IMR-90 (cell line): Measurements from ENCODE around the gene SEZ6L. TPM values are rescaled to one million over a fixed set of nuclear protein-coding genes. Genes with fewer than 3 reads are reported as not detected.

Experiments used
- ATAC-seq: fragments of 200-7000 bp; cut with Tn5 transposase; 2 replicates; pipeline ENCODE4 v1.9.1; 2020; ENCODE audit warnings: low read depth, mild to moderate bottlenecking, moderate library complexity
- BruUV-seq: library from RNA; stranded (reverse); fragments of 400-500 nt; replicated peaks from 2 replicates; lab custom pipeline; 2021; lab: Mats Ljungman, UMichigan
- CTCF ChIA-PET: fragments of 300-600 bp; formaldehyde crosslinking; extraction: SDS; loops from one replicate; lab custom pipeline; 2021; ENCODE audit warnings: antibody characterized with exemption; lab: Yijun Ruan, JAX
- POLR2A ChIA-PET: fragments of 300-600 bp; sonication (Branson Sonifier 250); formaldehyde crosslinking; loops from one replicate; lab custom pipeline; 2022; ENCODE audit warnings: antibody characterized with exemption; ENCODE audit not compliant: unreplicated experiment; lab: Charles Lee
- DNase-seq: peaks from one replicate; pipeline ENCODE4 v3.0.0; 2013
- H2AFZ ChIP-seq: replicated peaks from 2 replicates; pipeline ENCODE3; 2013; ENCODE audit warnings: low read length, mild to moderate bottlenecking; ENCODE audit not compliant: poor library complexity
- H2AK5ac ChIP-seq: 2 replicates; pipeline ENCODE4 v1.6.1; 2013; ENCODE audit warnings: low read depth, low read length, inconsistent platforms
- H2AK9ac ChIP-seq: replicated peaks from 2 replicates; pipeline ENCODE3; 2013; ENCODE audit warnings: mild to moderate bottlenecking, low read depth, low read length, moderate library complexity; ENCODE audit not compliant: poor library complexity
- H2BK120ac ChIP-seq: 2 replicates; pipeline ENCODE4 v1.6.1; 2013; ENCODE audit warnings: low read depth, low read length, inconsistent platforms
- H2BK15ac ChIP-seq: 3 replicates; pipeline ENCODE4 v1.6.1; 2013; ENCODE audit warnings: low read depth, low read length, inconsistent platforms
- H2BK20ac ChIP-seq: 2 replicates; pipeline ENCODE4 v1.6.1; 2013; ENCODE audit warnings: low read depth, mild to moderate bottlenecking, inconsistent platforms, low read length, moderate library complexity
- H2BK5ac ChIP-seq: 2 replicates; pipeline ENCODE4 v1.6.1; 2013; ENCODE audit warnings: mild to moderate bottlenecking, low read depth, low read length, inconsistent platforms; ENCODE audit not compliant: poor library complexity, severe bottlenecking
- H3K14ac ChIP-seq: replicated peaks from 2 replicates; pipeline ENCODE4 v1.6.1; 2013; ENCODE audit warnings: low read depth, low read length, inconsistent platforms
- H3K18ac ChIP-seq: 2 replicates; pipeline ENCODE4 v1.6.1; 2013; ENCODE audit warnings: low read depth, low read length, control low read depth
- H3K23ac ChIP-seq: 2 replicates; pipeline ENCODE4 v1.6.1; 2013; ENCODE audit warnings: low read depth, low read length, inconsistent platforms
- H3K27ac ChIP-seq: 2 replicates; pipeline ENCODE4 v1.5.1; 2013; ENCODE audit warnings: mild to moderate bottlenecking, control low read depth, low read length; ENCODE audit not compliant: insufficient read depth
- H3K27me3 ChIP-seq: 2 replicates; pipeline ENCODE4 v1.6.1; 2013; ENCODE audit warnings: low read length; ENCODE audit not compliant: control insufficient read depth, insufficient read depth
- H3K36me3 ChIP-seq: 2 replicates; pipeline ENCODE4 v1.6.1; 2013; ENCODE audit warnings: low read length, mixed read lengths; ENCODE audit not compliant: control insufficient read depth, insufficient read depth
- H3K4ac ChIP-seq: 2 replicates; pipeline ENCODE4 v1.6.1; 2013; ENCODE audit warnings: low read depth, low read length, inconsistent platforms
- H3K4me1 ChIP-seq: 2 replicates; pipeline ENCODE4 v1.6.1; 2013; ENCODE audit warnings: low read length, mixed read lengths; ENCODE audit not compliant: control insufficient read depth, insufficient read depth
- H3K4me2 ChIP-seq: 2 replicates; pipeline ENCODE4 v1.6.1; 2013; ENCODE audit warnings: low read depth, mild to moderate bottlenecking, control low read depth, low read length, moderate library complexity
- H3K4me3 ChIP-seq: 2 replicates; pipeline ENCODE4 v1.5.1; 2013; ENCODE audit warnings: low read depth, mild to moderate bottlenecking, control low read depth, low read length, moderate library complexity; ENCODE audit not compliant: insufficient read depth
- H3K56ac ChIP-seq: 2 replicates; pipeline ENCODE4 v1.6.1; 2013; ENCODE audit warnings: low read length, inconsistent platforms; ENCODE audit not compliant: insufficient read depth; ENCODE audit errors: extremely low read depth
- H3K79me1 ChIP-seq, 2 experiments: 2 replicates each; pipeline ENCODE4 v1.6.1; 2013; ENCODE audit warnings: low read length in 2 of 2, inconsistent platforms in 1 of 2, low read depth in 1 of 2
- H3K9ac ChIP-seq: 2 replicates; pipeline ENCODE4 v1.6.1; 2013; ENCODE audit warnings: low read depth, low read length, control low read depth
- H3K9me1 ChIP-seq: 2 replicates; pipeline ENCODE4 v1.6.1; 2013; ENCODE audit warnings: low read length, inconsistent platforms; ENCODE audit not compliant: insufficient read depth
- H3K9me3 ChIP-seq: 2 replicates; pipeline ENCODE4 v1.6.1; 2013; ENCODE audit warnings: low read length; ENCODE audit not compliant: control insufficient read depth, insufficient read depth
- H4K20me1 ChIP-seq: 2 replicates; pipeline ENCODE4 v1.6.1; 2013; ENCODE audit warnings: low read length, inconsistent platforms; ENCODE audit not compliant: insufficient read depth
- H4K5ac ChIP-seq: 2 replicates; pipeline ENCODE4 v1.6.1; 2013; ENCODE audit warnings: mild to moderate bottlenecking, low read depth, low read length, control low read depth
- H4K8ac ChIP-seq, 2 experiments: 2 replicates each; pipeline ENCODE4 v1.6.1; 2013; ENCODE audit warnings: low read depth in 2 of 2, low read length in 2 of 2, control low read depth in 1 of 2, inconsistent platforms in 1 of 2
- H4K91ac ChIP-seq: 2 replicates; pipeline ENCODE4 v1.6.1; 2013; ENCODE audit warnings: low read depth, low read length, inconsistent platforms; ENCODE audit not compliant: insufficient read depth
- BHLHE40 ChIP-seq: fragments of 150-350 bp; IDR thresholded peaks from 2 replicates; pipeline ENCODE4 v1.6.1; 2016; ENCODE audit warnings: mild to moderate bottlenecking, low read depth, low read length
- CEBPB ChIP-seq: IDR thresholded peaks from 2 replicates; pipeline ENCODE4 v1.6.1; 2012; ENCODE audit warnings: low read depth, low read length, improper control_type of control experiment
- CHD1 ChIP-seq: IDR thresholded peaks from 2 replicates; pipeline ENCODE4 v1.6.1; 2012; ENCODE audit warnings: low read depth, low read length, improper control_type of control experiment
- ELK1 ChIP-seq: fragments of 150-350 bp; IDR thresholded peaks from 2 replicates; pipeline ENCODE4 v1.6.1; 2016; ENCODE audit warnings: low read depth, mild to moderate bottlenecking, low read length, moderate library complexity, borderline replicate concordance
- MAFK ChIP-seq: IDR thresholded peaks from 2 replicates; pipeline ENCODE4 v1.6.1; 2012; ENCODE audit warnings: low read depth, low read length, improper control_type of control experiment
- MAZ ChIP-seq: IDR thresholded peaks from 2 replicates; pipeline ENCODE4 v1.6.1; 2012; ENCODE audit warnings: low read depth, mild to moderate bottlenecking, low read length, improper control_type of control experiment, moderate library complexity, borderline replicate concordance
- POLR2A ChIP-seq: IDR thresholded peaks from 2 replicates; pipeline ENCODE4 v1.6.1; 2012; ENCODE audit warnings: mild to moderate bottlenecking, low read depth, low read length
- RAD21 ChIP-seq: IDR thresholded peaks from 2 replicates; pipeline ENCODE4 v1.6.1; 2012; ENCODE audit warnings: low read length, improper control_type of control experiment
- RFX5 ChIP-seq: IDR thresholded peaks from 2 replicates; pipeline ENCODE4 v1.8.0; 2012; ENCODE audit warnings: low read depth, mild to moderate bottlenecking, low read length, moderate library complexity
- SMC3 ChIP-seq: fragments of 150-350 bp; IDR thresholded peaks from 2 replicates; pipeline ENCODE4 v1.6.1; 2016; ENCODE audit warnings: low read depth, mild to moderate bottlenecking, antibody characterized with exemption, low read length, moderate library complexity
- WGBS, 2 experiments: methylation state at CpG; one replicate each; pipeline versions ENCODE4 v1.1.5 to v1.1.7; 2013; ENCODE audit warnings: missing lambda C conversion rate in 2 of 2; ENCODE audit not compliant: insufficient read length in 1 of 2; ENCODE audit errors: extremely low coverage in 2 of 2; 5-methylcytosine and 5-hydroxymethylcytosine counted together
- dilution Hi-C: fragments of 300-500 bp; cut with HindIII; formaldehyde crosslinking; loops from one replicate; pipeline ENCODE4 v1.14.3; 2018; ENCODE audit warnings: low sequenced_read_pairs; ENCODE audit not compliant: unreplicated experiment
- in situ Hi-C: fragments of 300-500 bp; cut with MboI; formaldehyde crosslinking; loops from 3 replicates; pipeline ENCODE4 v1.14.3; 2019; ENCODE audit warnings: low sequenced_read_pairs, inconsistent platforms, mixed read lengths
- intact Hi-C: fragments of 100-400 bp; cut with micrococcal nuclease; formaldehyde crosslinking; loops from 2 replicates; pipeline ENCODE4 v1.10.0; 2022
- polyA plus RNA-seq, 3 experiments: library from polyadenylated mRNA; depleted of rRNA; stranded (reverse); fragments of >200 nt; gene quantifications; 2 replicates each; pipeline ENCODE4 v1.2.3, GENCODE V29; 2012; ENCODE audit warnings: low replicate concordance in 1 of 3
- total RNA-seq: library from RNA; depleted of rRNA; stranded (reverse); fragments of >200 nt; gene quantifications from 2 replicates; pipeline ENCODE4 v1.2.3, GENCODE V29; 2012
- TF ChIP-seq, protein P1 (sequence below): conservative IDR thresholded peaks from 2 replicates; pipeline ENCODE4 v1.5.1; 2012; ENCODE audit warnings: mild to moderate bottlenecking, low read depth, low read length, improper control_type of control experiment

The SEZ6L gene
- total and polyA plus RNA-seq, 2 of the 4 experiments (the other 2 are of a cell fraction), result not detected

- H3K23ac ChIP-seq, result no peak overlapping the region
- H3K4ac ChIP-seq, result no peak overlapping the region
- H2BK120ac ChIP-seq, result no peak overlapping the region
- intact Hi-C loops (loop anchor here (1.0 to 5.0 kb wide), 2 partner anchors 63 to 269 kb away; no protein-coding TSS in a partner anchor), dilution Hi-C loops (no loop called here), in situ Hi-C loops (no loop called here)
- H2BK15ac ChIP-seq, result no peak overlapping the region
- H3K18ac ChIP-seq, result no peak overlapping the region
- no peak overlapping the region for H2BK20ac ChIP-seq
- H2BK5ac ChIP-seq, result no peak overlapping the region
- H2AK5ac ChIP-seq, result no peak overlapping the region
- ChIA-PET POLR2A (no interaction called here), CTCF (interaction anchor here (1.0 kb wide), 1 partner anchor 61 kb away, joined by 3 read pairs; no protein-coding TSS in a partner anchor)
- H3K9ac ChIP-seq, result no peak overlapping the region
- peak; percentile 97 for ATAC-seq
- no peaks in the 10 kb centered on the region for H3K4me1 ChIP-seq
- H3K79me1 ChIP-seq, result no peaks in the 10 kb centered on the region
- no peak overlapping the region for H2AFZ ChIP-seq
- H3K4me3 ChIP-seq, result no peak overlapping the region
- DNase-seq, result peak; percentile 77
- H3K9me3 ChIP-seq, result no peaks in the 10 kb centered on the region
- no peak overlapping the region for H4K5ac ChIP-seq
- H4K91ac ChIP-seq, result no peak overlapping the region
- no peak overlapping the region for H2AK9ac ChIP-seq
- H4K8ac ChIP-seq, result no peak overlapping the region
- TF ChIP-seq BHLHE40, result no peak
- no peak for TF ChIP-seq CEBPB
- TF ChIP-seq MAZ, result no peak
- TF ChIP-seq, protein P1, sequence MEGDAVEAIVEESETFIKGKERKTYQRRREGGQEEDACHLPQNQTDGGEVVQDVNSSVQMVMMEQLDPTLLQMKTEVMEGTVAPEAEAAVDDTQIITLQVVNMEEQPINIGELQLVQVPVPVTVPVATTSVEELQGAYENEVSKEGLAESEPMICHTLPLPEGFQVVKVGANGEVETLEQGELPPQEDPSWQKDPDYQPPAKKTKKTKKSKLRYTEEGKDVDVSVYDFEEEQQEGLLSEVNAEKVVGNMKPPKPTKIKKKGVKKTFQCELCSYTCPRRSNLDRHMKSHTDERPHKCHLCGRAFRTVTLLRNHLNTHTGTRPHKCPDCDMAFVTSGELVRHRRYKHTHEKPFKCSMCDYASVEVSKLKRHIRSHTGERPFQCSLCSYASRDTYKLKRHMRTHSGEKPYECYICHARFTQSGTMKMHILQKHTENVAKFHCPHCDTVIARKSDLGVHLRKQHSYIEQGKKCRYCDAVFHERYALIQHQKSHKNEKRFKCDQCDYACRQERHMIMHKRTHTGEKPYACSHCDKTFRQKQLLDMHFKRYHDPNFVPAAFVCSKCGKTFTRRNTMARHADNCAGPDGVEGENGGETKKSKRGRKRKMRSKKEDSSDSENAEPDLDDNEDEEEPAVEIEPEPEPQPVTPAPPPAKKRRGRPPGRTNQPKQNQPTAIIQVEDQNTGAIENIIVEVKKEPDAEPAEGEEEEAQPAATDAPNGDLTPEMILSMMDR, result peak; percentile 92
- no peak for TF ChIP-seq POLR2A
- TF ChIP-seq CHD1, result no peak
- no peak for TF ChIP-seq ELK1
- no peak for TF ChIP-seq MAFK
- TF ChIP-seq RFX5, result no peak
- peak; percentile 89 for TF ChIP-seq SMC3
- peak; percentile 94 for TF ChIP-seq RAD21
- peaks cover 16% of the 10 kb centered on the region for H3K27me3 ChIP-seq
- WGBS, 2 experiments, result no CpG with 5 or more reads among the region's 3 CpGs
- no peaks in the 10 kb centered on the region for H3K36me3 ChIP-seq
- BruUV-seq, result no TSS peak
- no peak overlapping the region for H3K4me2 ChIP-seq
- no peak overlapping the region for H3K27ac ChIP-seq
- H3K56ac ChIP-seq, result no peak overlapping the region
- no peaks in the 10 kb centered on the region for H4K20me1 ChIP-seq
- H3K9me1 ChIP-seq, result no peaks in the 10 kb centered on the region
- no peak overlapping the region for H3K14ac ChIP-seq
Measured at GRCh38 chr22:26398741-26399153, 229.5 kb downstream of the SEZ6L start.
